T-cell (primary cell): Measurements from ENCODE around the gene SLC7A9. TPM values are rescaled to one million over a fixed set of nuclear protein-coding genes. Genes with fewer than 3 reads are reported as not detected.
A peak's percentile ranks its signal among the peaks of the same experiment; 100 is the strongest.

Experiments used
- ATAC-seq, 4 experiments: fragments of 200-7000 bp in 3 of 4; fragments of 150-1000 bp in 1 of 4; cut with Tn5 transposase; replicated peaks in 1 of 4; 1 replicate in 3 of 4; 2 replicates in 1 of 4; pipeline ENCODE4 v1.10.0; 2021; ENCODE audit warnings: moderate library complexity in 3 of 4, mild to moderate bottlenecking in 2 of 4, moderate number of reproducible peaks in 1 of 4
- CTCF ChIA-PET, 2 donors: fragments of 300-600 bp; sonication (Branson Sonifier 250); formaldehyde crosslinking; loops; one replicate each; lab custom pipeline; 2022; ENCODE audit warnings: antibody characterized with exemption in 2 of 2; lab: Charles Lee
- POLR2A ChIA-PET, 2 donors: fragments of 300-600 bp; sonication (Branson Sonifier 250); formaldehyde crosslinking; loops; one replicate each; lab custom pipeline; 2022; ENCODE audit warnings: antibody characterized with exemption in 2 of 2; lab: Charles Lee
- DNase-seq, 35 experiments: peaks; one replicate each; pipeline versions ENCODE4 v3.0.0 to v3.0.0-alpha.2; 2013 to 2023
- H3K27ac ChIP-seq: one replicate; pipeline ENCODE4 v1.5.1; 2013; ENCODE audit warnings: low read length
- H3K27me3 ChIP-seq, 2 experiments: replicated peaks in 1 of 2; 1 replicate in 1 of 2; 2 replicates in 1 of 2; pipeline versions ENCODE4 v1.6.1 to v1.7.0; 2013; ENCODE audit warnings: low read length in 1 of 2, mixed read lengths in 1 of 2; ENCODE audit not compliant: control insufficient read depth in 2 of 2, insufficient read depth in 2 of 2; ENCODE audit errors: extremely low read depth in 1 of 2
- H3K36me3 ChIP-seq, 2 donors: 1 replicate in 1 of 2; 2 replicates in 1 of 2; pipeline versions ENCODE4 v1.6.1 to v1.7.0; 2013; ENCODE audit warnings: low read length in 1 of 2; ENCODE audit not compliant: control insufficient read depth in 2 of 2, insufficient read depth in 1 of 2; ENCODE audit errors: extremely low read depth in 1 of 2
- H3K4me1 ChIP-seq, 2 experiments: 1 replicate in 1 of 2; 2 replicates in 1 of 2; pipeline versions ENCODE4 v1.6.1 to v1.7.0; 2013; ENCODE audit warnings: low read length in 2 of 2, mixed read lengths in 1 of 2; ENCODE audit not compliant: insufficient read depth in 2 of 2, control insufficient read depth in 1 of 2; ENCODE audit errors: extremely low read depth in 1 of 2
- H3K4me3 ChIP-seq, 2 donors: 1 replicate in 1 of 2; 2 replicates in 1 of 2; pipeline versions ENCODE4 v1.5.1 to v1.7.0; 2013; ENCODE audit warnings: mild to moderate bottlenecking in 2 of 2, low read length in 1 of 2, moderate library complexity in 1 of 2; ENCODE audit not compliant: control insufficient read depth in 1 of 2; ENCODE audit errors: extremely low read depth in 1 of 2
- H3K9me3 ChIP-seq: 2 replicates; pipeline ENCODE4 v1.7.0; 2013
- H3K27ac Mint-ChIP-seq, 2 donors: one replicate each; pipeline ENCODE4 v1.8.0; 2020 to 2021; ENCODE audit warnings: mild to moderate bottlenecking in 2 of 2, mixed read lengths in 2 of 2
- H3K27me3 Mint-ChIP-seq, 2 donors: one replicate each; pipeline ENCODE4 v1.8.0; 2021 to 2022; ENCODE audit warnings: mixed read lengths in 2 of 2
- H3K36me3 Mint-ChIP-seq: one replicate; pipeline ENCODE4 v1.8.0; 2021; ENCODE audit warnings: mixed read lengths
- H3K4me1 Mint-ChIP-seq, 3 donors: one replicate each; pipeline ENCODE4 v1.8.0; 2020 to 2022; ENCODE audit warnings: mixed read lengths in 3 of 3, mild to moderate bottlenecking in 1 of 3
- H3K4me3 Mint-ChIP-seq, 3 donors: one replicate each; pipeline ENCODE4 v1.8.0; 2020 to 2022; ENCODE audit warnings: mild to moderate bottlenecking in 3 of 3, mixed read lengths in 3 of 3, moderate library complexity in 3 of 3
- H3K9me3 Mint-ChIP-seq, 3 donors: one replicate each; pipeline ENCODE4 v1.8.0; 2020 to 2022; ENCODE audit warnings: mixed read lengths in 3 of 3
- WGBS: methylation state at CpG from one replicate; pipeline ENCODE4 v1.1.5; 2013; ENCODE audit warnings: missing lambda C conversion rate; ENCODE audit not compliant: insufficient coverage; 5-methylcytosine and 5-hydroxymethylcytosine counted together
- total RNA-seq, 35 experiments: library from RNA in 6 of 35; stranded (reverse) in 6 of 35; fragments of 120-200 nt in 1 of 35; gene quantifications; one replicate each; pipeline versions ENCODE4 v1.2.1 to v1.2.4 and lab custom pipeline; 2013 to 2026

The SLC7A9 gene
- total RNA-seq, 5 donors from 2014 or later (not counting 1 experiment from before 2014, with no cell fraction given): 0.28 to 0.82 (median 0.38) TPM; not detected in 1

GRCh38 chr19:32814624-32815023 is 54.9 kb downstream of the SLC7A9 start:
- H3K4me3 Mint-ChIP-seq: no peak overlapping the region
- Histone ChIP-seq H3K27ac (no peak overlapping the region), H3K4me1 (peaks cover 3 to 5% of the 10 kb centered on the region in 2 experiments), H3K9me3 (no peaks in the 10 kb centered on the region), H3K4me3 (no peak overlapping the region), H3K36me3 (no peaks in the 10 kb centered on the region), H3K27me3 (peaks cover 0 to 14% of the 10 kb centered on the region in 2 experiments)
- CTCF ChIA-PET: no interaction called here
- POLR2A ChIA-PET: no interaction called here
- DNase-seq: no peak
- H3K27me3 Mint-ChIP-seq: peaks cover 0 to 6% of the 10 kb centered on the region in 2 donors
- 100% methylated on average over 1 of the region's 6 CpGs for WGBS
- no peak overlapping the region for H3K27ac Mint-ChIP-seq
- ATAC-seq: no peak
- H3K9me3 Mint-ChIP-seq: no peaks in the 10 kb centered on the region
- H3K4me1 Mint-ChIP-seq: peaks cover 16 to 29% (median 18%) of the 10 kb centered on the region in 3 donors
- no peaks in the 10 kb centered on the region for H3K36me3 Mint-ChIP-seq

- 95% methylated on average over 4 of the region's 15 CpGs for WGBS
- Histone ChIP-seq H3K27ac (no peak overlapping the region), H3K4me1 (peaks cover 2 to 6% of the 10 kb centered on the region in 2 experiments), H3K9me3 (no peaks in the 10 kb centered on the region), H3K27me3 (peaks cover 0 to 17% of the 10 kb centered on the region in 2 experiments), H3K36me3 (no peaks in the 10 kb centered on the region), H3K4me3 (no peak overlapping the region)
- ChIA-PET POLR2A (no interaction called here), CTCF (no interaction called here)
- H3K27me3 Mint-ChIP-seq: peaks cover 0 to 3% of the 10 kb centered on the region in 2 donors
- no peak overlapping the region for H3K27ac Mint-ChIP-seq
- H3K9me3 Mint-ChIP-seq: no peaks in the 10 kb centered on the region
- H3K36me3 Mint-ChIP-seq: no peaks in the 10 kb centered on the region
- peaks cover 19 to 31% (median 21%) of the 10 kb centered on the region in 3 donors for H3K4me1 Mint-ChIP-seq
- H3K4me3 Mint-ChIP-seq: no peak overlapping the region
- DNase-seq: no peak
- peak in 1 of 4 experiments; percentile 23 for ATAC-seq
Measured at GRCh38 chr19:32813862-32814425, 55.6 kb downstream of the SLC7A9 start.

GRCh38 chr19:32812571-32812970 is 57.0 kb downstream of the SLC7A9 start:
- Mint-ChIP-seq H3K36me3 (no peaks in the 10 kb centered on the region), H3K27ac (no peak overlapping the region), H3K4me1 (peaks cover 23 to 29% (median 27%) of the 10 kb centered on the region in 3 donors), H3K27me3 (no peaks in the 10 kb centered on the region), H3K4me3 (no peak overlapping the region), H3K9me3 (no peaks in the 10 kb centered on the region)
- Histone ChIP-seq H3K27ac (no peak overlapping the region), H3K36me3 (no peaks in the 10 kb centered on the region), H3K9me3 (no peaks in the 10 kb centered on the region), H3K4me1 (peaks cover 2 to 6% of the 10 kb centered on the region in 2 experiments), H3K27me3 (peaks cover 0 to 8% of the 10 kb centered on the region in 2 experiments), H3K4me3 (no peak overlapping the region)
- ATAC-seq (no peak), DNase-seq (no peak)
- POLR2A ChIA-PET: interaction anchor here in 1 of 2 donors (0.8 kb wide), 1 partner anchor 138 kb away, joined by 3 read pairs; the partner anchor contains the start of gene ANKRD27
- WGBS: 86% methylated on average over 1 of the region's 3 CpGs
- CTCF ChIA-PET: no interaction called here

- Histone ChIP-seq H3K36me3 (no peaks in the 10 kb centered on the region), H3K27ac (no peak overlapping the region), H3K27me3 (peaks cover 0 to 8% of the 10 kb centered on the region in 2 experiments), H3K4me1 (peaks cover 2 to 6% of the 10 kb centered on the region in 2 experiments), H3K9me3 (no peaks in the 10 kb centered on the region), H3K4me3 (no peak overlapping the region)
- WGBS: 86% methylated on average over 6 of the region's 10 CpGs
- Mint-ChIP-seq H3K4me1 (peaks cover 23 to 29% (median 27%) of the 10 kb centered on the region in 3 donors), H3K27me3 (no peaks in the 10 kb centered on the region), H3K4me3 (no peak overlapping the region), H3K36me3 (no peaks in the 10 kb centered on the region), H3K27ac (no peak overlapping the region), H3K9me3 (no peaks in the 10 kb centered on the region)
- ATAC-seq: no peak
- POLR2A ChIA-PET: no interaction called here
- DNase-seq: no peak
- CTCF ChIA-PET: no interaction called here
Measured at GRCh38 chr19:32812036-32812435, 57.5 kb downstream of the SLC7A9 start.

GRCh38 chr19:32811151-32811550 is 58.4 kb downstream of the SLC7A9 start:
- WGBS: 97% methylated on average over 4 of the region's 11 CpGs
- no peak overlapping the region for H3K4me3 ChIP-seq
- no peak overlapping the region for H3K27ac Mint-ChIP-seq
- no peak for ATAC-seq
- no peaks in the 10 kb centered on the region for H3K27me3 Mint-ChIP-seq
- no peak overlapping the region for H3K4me3 Mint-ChIP-seq
- no peak overlapping the region for H3K27ac ChIP-seq
- peaks cover 0 to 8% of the 10 kb centered on the region in 2 experiments for H3K27me3 ChIP-seq
- DNase-seq: no peak
- peaks cover 23 to 29% (median 27%) of the 10 kb centered on the region in 3 donors for H3K4me1 Mint-ChIP-seq
- H3K9me3 ChIP-seq: no peaks in the 10 kb centered on the region
- H3K9me3 Mint-ChIP-seq: no peaks in the 10 kb centered on the region
- no peaks in the 10 kb centered on the region for H3K36me3 ChIP-seq
- CTCF ChIA-PET: no interaction called here
- H3K36me3 Mint-ChIP-seq: no peaks in the 10 kb centered on the region
- POLR2A ChIA-PET: no interaction called here
- peaks cover 2 to 6% of the 10 kb centered on the region in 2 experiments for H3K4me1 ChIP-seq

- Mint-ChIP-seq H3K4me1 (peaks cover 23 to 29% (median 27%) of the 10 kb centered on the region in 3 donors), H3K4me3 (no peak overlapping the region), H3K27ac (peak overlapping the region in 1 of 2 donors; percentile 30), H3K36me3 (no peaks in the 10 kb centered on the region), H3K27me3 (no peaks in the 10 kb centered on the region), H3K9me3 (no peaks in the 10 kb centered on the region)
- ChIA-PET POLR2A (no interaction called here), CTCF (no interaction called here)
- DNase-seq: no peak
- Histone ChIP-seq H3K4me3 (no peak overlapping the region), H3K36me3 (no peaks in the 10 kb centered on the region), H3K9me3 (no peaks in the 10 kb centered on the region), H3K27ac (no peak overlapping the region), H3K27me3 (peaks cover 0 to 8% of the 10 kb centered on the region in 2 experiments), H3K4me1 (peaks cover 2 to 6% of the 10 kb centered on the region in 2 experiments)
- ATAC-seq: no peak
- 100% methylated on average over 4 of the region's 9 CpGs for WGBS
Measured at GRCh38 chr19:32810452-32810851, 59.1 kb downstream of the SLC7A9 start.
